ENCODE results near the gene ATF7IP2. TPM values are rescaled to one million over a fixed set of nuclear protein-coding genes. Genes with fewer than 3 reads are reported as not detected.
"Not testable (repeated sequence)": the region's sequence is repeated elsewhere in the genome, so short reads cannot be mapped to it uniquely, and the experiment has no call there.

The ATF7IP2 gene
- total RNA-seq, 2 donors from 2014 or later = 4.9 to 8.8 TPM

DNA sequence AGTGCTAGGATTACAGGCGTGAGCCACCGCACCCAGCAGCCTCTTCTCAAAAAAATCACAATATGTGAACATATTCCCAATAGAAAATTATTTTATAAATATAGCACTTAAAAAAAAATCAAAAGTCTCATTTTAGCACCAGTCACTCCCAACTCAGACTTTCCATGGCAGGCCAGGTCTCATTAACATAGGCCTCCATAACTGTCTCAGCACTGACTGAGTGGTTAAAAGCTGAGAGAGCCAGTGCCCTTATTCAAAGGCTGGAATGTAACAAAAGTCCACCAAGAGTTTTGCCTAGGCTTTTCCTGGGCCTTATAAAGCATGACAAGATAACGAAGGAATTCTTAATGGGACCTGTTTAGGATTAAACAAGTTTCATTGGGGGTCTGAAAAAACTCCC, 114.7 kb downstream of the ATF7IP2 start:
- DNase-seq (ENCODE audit: low spot score) = no peak
- intact Hi-C loops (cut with DNase I) = loop anchor here in 1 of 2 donors (10.0 kb wide), 1 partner anchor 186 kb away; no protein-coding TSS in a partner anchor

- intact Hi-C loops (cut with DNase I) = loop anchor here in 1 of 2 donors (10.0 kb wide), 1 partner anchor 186 kb away; no protein-coding TSS in a partner anchor
- no peak for DNase-seq (ENCODE audit: low spot score)
These were observed 115.3 kb downstream of the ATF7IP2 start for GRCh38 chr16:10501016-10501607.

DNA sequence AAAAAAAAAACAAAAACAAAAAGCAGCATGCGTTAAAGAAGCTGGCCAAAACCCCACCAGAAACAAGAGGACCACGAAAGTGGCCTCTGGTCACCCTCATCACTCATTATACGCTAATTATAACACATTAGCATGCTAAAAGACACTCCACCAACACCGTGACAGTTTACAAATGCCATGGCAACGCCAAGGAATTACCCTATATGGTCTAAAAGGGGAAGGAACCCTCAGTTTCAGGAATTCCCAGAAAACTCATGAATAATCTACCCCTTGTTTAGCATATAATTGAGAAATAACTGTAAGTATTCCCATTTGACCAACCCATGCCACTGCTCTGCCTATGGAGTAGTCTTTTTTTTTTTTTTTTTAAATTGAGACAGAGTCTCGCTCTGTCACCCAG, 116.9 kb downstream of the ATF7IP2 start:
- no peak for DNase-seq (ENCODE audit: low spot score)
- intact Hi-C loops (cut with DNase I) = loop anchor here in 1 of 2 donors (10.0 kb wide), 1 partner anchor 188 kb away; no protein-coding TSS in a partner anchor

- intact Hi-C loops (cut with DNase I) = loop anchor here in 1 of 2 donors (10.0 kb wide), 1 partner anchor 190 kb away; no protein-coding TSS in a partner anchor
- no peak for DNase-seq (ENCODE audit: low spot score)
These were observed 118.6 kb downstream of the ATF7IP2 start for GRCh38 chr16:10504404-10504885.

GRCh38 chr16:10505286-10505685, 119.4 kb downstream of the ATF7IP2 start:
- intact Hi-C loops (cut with DNase I) = loop anchor here (5.0 to 10.0 kb wide), 2 partner anchors 190 to 253 kb away; no protein-coding TSS in a partner anchor
- DNase-seq (ENCODE audit: low spot score) = not testable (repeated sequence)

DNA sequence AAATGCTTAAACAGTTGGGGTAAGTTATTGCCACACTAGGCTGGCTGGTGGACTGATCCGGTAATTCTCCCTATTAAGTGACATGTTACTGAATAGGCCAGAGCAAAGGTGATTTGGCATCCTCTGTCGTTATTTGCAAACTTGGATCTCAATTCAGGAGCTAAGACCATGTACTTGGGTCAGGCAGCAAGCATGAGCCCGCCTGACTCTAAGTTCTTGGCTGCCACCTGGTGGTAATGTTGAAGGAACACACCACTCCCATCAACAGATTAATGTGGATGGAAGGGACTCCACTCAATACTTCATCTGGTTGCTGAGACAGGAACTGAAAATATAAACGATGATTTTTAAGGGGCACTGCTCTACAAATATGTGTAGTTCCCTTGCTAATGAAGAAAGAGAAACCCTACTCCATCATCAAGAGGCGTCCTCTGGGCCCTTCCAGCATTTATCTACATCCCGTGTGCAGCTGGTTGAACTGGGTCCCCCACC, 123.7 kb downstream of the ATF7IP2 start:
- intact Hi-C loops (cut with DNase I) = loop anchor here (5.0 to 10.0 kb wide), 2 partner anchors 195 to 257 kb away; no protein-coding TSS in a partner anchor
- DNase-seq (ENCODE audit: low spot score) = no peak

DNA sequence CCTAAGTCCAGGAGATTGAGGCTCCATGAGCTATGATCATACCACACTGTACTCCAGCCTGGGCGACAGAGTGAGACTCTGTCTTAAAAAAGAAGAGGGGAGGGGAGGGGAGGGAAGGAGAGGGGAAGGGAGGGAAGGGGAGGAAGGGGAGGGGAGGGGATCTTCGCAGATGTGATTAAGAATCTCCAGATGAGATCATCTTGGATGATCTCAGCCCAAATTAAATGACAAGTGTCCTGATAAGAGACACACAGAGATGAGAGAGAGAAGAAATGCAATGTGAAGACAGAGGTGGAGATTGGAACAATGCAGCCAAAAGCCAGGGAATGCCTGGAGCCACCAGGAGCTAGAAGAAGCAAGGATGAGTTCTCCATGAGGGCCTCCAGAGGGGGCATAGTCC, 124.4 kb downstream of the ATF7IP2 start:
- intact Hi-C loops (cut with DNase I) = no loop called here
- no peak for DNase-seq (ENCODE audit: low spot score)

DNA sequence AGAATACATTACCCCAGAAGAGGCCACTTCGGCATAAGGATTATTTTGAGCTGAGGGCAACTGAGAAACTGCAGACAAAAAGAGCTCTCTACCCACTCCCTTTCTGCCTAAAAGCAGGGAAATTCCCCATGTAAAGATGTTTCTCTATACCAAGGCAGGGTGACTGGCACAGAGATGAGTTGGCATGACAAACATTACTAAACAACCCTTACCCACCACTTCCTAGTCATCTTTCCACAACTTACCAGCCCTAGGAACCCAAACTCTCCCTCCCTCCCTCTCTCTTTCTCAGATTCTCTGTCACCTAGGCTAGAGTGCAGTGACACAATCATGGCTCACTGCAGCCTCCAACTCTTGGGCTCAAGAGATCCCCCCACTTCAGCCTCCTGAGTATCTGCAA, 126.0 kb downstream of the ATF7IP2 start:
- intact Hi-C loops (cut with DNase I) = no loop called here
- DNase-seq (ENCODE audit: low spot score) = no peak

GRCh38 chr16:10514369-10515055, 128.7 kb downstream of the ATF7IP2 start:
- intact Hi-C loops (cut with DNase I) = loop anchor here (5.0 kb wide), 1 partner anchor 403 kb away; no protein-coding TSS in a partner anchor
- DNase-seq (ENCODE audit: low spot score) = no peak

DNA sequence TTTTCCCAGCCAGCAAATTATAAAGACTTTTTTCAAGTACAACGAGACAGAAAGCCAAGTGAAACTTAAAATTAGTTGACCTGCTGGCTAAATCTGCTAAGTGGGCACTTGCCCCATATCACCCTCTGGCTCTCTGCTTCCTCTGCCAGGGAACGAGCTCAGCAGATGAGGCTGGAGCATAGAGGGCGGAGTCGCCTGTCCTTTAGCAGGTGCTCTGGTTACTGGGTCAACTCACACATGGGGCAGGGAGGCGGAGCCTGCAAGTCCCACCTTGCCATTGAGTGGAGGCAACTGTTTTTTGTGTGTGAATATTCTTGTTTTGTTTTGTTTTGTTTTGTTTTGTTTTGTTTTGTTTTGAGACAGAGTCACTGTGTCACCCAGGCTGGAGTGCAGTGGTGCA, 132.0 kb downstream of the ATF7IP2 start:
- intact Hi-C loops (cut with DNase I) = loop anchor here (5.0 kb wide), 1 partner anchor 399 kb away; no protein-coding TSS in a partner anchor
- no peak for DNase-seq (ENCODE audit: low spot score)

DNA sequence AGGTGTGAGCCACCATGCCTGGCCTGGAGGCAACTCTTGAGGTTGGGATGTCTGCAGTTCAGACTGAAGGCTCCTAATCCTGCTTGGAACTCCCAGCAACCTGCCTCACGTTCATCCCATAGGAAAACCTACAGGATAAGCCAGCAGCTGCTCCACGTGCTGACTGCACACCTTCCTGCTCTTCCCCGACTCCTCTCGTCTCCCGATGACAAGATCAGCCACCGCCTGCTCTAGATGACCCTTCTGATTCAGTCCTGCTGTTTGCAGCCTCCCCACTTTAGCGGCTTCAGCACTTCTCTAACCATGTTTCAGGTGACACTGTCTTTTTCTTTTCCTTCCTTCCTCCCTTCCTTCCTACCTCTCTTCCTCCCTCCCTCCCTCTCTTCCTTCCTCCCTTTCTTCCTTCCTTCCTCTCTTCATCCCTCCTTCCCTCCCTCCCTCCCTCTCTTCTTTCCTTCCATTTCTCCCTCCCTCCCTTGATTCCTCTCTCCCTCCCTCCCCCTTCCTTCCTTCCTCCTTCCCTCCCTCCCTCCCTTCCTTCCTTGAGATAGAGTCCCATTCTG, 132.7 kb downstream of the ATF7IP2 start:
- intact Hi-C loops (cut with DNase I) = loop anchor here (5.0 kb wide), 1 partner anchor 399 kb away; no protein-coding TSS in a partner anchor
- no peak for DNase-seq (ENCODE audit: low spot score)

DNA sequence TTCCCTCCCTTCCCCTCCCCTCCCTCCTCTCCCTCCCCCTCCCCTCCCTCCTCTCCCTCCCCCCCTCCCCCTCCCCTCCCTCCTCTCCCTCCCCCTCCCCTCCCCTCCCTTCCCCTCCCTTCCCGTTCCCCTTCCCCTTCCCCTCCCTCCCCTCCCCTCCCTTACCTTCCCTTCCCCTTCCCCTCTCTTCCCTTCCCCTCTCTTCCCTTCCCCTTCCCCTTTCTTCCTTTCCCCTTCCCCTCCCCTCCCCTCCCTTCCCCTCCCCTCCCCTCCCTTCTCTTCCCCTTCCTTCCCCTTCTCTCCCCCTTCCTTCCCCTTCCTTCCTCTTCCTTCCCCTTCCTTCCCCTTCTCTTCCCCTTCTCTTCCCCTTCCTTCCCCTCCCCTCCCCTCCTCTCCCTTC, 133.4 kb downstream of the ATF7IP2 start:
- no peak for DNase-seq (ENCODE audit: low spot score)
- intact Hi-C loops (cut with DNase I) = loop anchor here (5.0 kb wide), 1 partner anchor 398 kb away; no protein-coding TSS in a partner anchor

DNA sequence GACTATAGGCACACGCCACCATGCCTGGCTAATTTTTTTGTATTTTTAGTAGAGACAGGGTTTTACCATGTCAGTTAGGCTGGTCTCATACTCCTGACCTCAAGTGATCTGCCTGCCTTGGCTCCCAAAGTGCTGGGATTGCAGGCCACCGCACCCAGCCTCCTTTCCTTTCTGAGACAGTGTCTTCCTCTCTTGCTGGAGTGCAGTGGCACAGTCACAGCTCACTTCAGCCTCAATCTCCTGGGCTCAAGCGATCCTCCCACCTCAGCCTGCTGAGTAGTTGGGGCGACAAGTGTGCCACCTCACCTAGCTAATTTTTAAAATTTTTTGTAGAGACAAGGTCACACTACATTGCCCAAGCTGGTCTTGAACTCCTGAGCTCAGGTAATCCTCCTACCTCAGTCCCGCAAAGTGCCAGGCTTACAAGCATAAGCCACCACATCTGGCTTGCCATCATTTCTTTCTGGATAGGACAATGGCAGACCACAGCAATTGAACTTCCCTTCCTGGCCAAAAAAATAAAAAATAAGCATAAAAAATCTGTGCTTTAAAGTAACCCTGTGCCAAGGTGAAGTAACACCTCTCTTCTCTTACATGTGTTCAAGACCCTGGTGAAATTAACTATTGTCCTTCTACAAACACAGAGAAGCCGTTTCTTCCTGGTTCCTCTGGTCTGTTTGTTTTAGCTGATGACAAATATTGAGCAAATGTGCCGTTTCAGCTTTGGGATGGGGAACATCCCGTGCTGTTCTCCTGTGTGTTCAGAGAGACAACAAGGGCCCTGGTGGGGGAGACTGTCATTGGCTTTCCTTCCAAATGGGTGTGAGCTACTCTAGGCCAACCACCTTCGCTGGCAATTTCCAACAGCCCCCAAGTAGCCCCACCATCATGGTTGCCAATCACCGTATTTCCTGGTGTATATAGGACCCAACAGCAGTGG, 134.3 kb downstream of the ATF7IP2 start:
- DNase-seq (ENCODE audit: low spot score) = no peak
- intact Hi-C loops (cut with DNase I) = loop anchor here (2.0 to 5.0 kb wide), 3 partner anchors 215 to 397 kb away; no protein-coding TSS in a partner anchor

- intact Hi-C loops (cut with DNase I) = loop anchor here (2.0 to 5.0 kb wide), 2 partner anchors 214 to 216 kb away; no protein-coding TSS in a partner anchor
- DNase-seq (ENCODE audit: low spot score) = no peak
These were observed 135.2 kb downstream of the ATF7IP2 start for GRCh38 chr16:10520869-10521578.

- no peak for DNase-seq (ENCODE audit: low spot score)
- intact Hi-C loops (cut with DNase I) = loop anchor here (2.0 to 5.0 kb wide), 2 partner anchors 213 to 216 kb away; no protein-coding TSS in a partner anchor
These were observed 135.9 kb downstream of the ATF7IP2 start for GRCh38 chr16:10521681-10522274.

DNA sequence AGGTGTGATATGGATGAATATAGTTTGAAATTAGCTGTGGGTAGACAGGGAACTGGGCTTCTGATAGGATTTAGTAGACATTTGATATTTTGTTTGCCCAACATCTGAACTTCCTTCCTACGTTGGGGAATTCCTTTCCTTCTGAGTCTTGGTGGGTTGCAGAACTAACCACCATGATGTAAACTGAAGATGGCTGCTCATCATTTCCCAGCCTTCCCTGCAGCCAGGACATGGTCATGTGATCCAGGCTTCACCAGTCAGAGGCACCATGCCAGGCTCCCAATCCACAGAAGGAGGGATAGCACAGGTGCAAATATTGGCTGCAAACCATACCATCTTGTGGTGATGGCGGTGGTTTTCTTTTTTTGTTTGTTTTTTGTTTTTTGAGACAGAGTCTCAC, 137.1 kb downstream of the ATF7IP2 start:
- no peak for DNase-seq (ENCODE audit: low spot score)
- intact Hi-C loops (cut with DNase I) = loop anchor here in 1 of 2 donors (5.0 kb wide), 1 partner anchor 214 kb away; no protein-coding TSS in a partner anchor

DNA sequence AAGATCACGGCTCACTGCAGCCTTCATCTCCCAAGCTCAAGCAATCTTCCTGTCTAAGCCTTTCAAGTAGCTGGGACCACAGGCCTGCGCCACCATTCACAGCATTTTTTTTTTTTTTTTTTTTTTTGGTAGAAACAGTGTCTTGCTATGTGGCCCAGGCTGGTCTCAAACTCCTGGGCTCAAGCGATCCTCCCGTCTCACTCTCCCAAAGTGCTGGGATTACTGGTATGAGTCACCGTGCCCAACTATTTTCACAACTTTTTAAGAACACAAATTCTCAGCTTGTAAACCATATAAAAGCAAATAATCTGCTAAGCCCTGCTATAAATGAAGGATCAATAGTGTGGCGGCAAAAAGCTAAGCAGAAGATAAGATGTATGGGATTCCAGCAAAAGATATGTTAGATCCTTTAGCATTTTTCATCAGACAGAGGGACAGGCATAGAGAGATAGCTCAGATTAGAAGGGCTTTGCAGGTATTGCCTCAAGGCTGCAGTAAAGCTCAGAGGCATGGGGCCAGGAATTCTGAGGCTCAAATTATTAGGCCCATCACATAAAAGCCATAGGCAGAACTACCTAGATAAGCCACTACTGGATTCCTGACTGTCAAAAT, 139.5 kb downstream of the ATF7IP2 start:
- no peak for DNase-seq (ENCODE audit: low spot score)
- intact Hi-C loops (cut with DNase I) = no loop called here
